ENCODE measurements around the gene TENM3. TPM values are rescaled to one million over a fixed set of nuclear protein-coding genes. Genes with fewer than 3 reads are reported as not detected.

The TENM3 gene
- polyA plus RNA-seq, 1 experiment, result 54.9 TPM

GRCh38 chr4:182435401-182435800 is 192.2 kb downstream of the TENM3 start:
- Histone ChIP-seq H3K4me3 (ENCODE audit: low read depth, low read length) (no peak overlapping the region), H3K27me3 (ENCODE audit: control insufficient read depth, insufficient read depth, low read length) (no peaks in the 10 kb centered on the region), H3K27ac (ENCODE audit: low read depth, low read length) (no peak overlapping the region), H3K9me3 (ENCODE audit: control insufficient read depth, insufficient read depth, low read length) (no peaks in the 10 kb centered on the region)
- TF ChIP-seq CTCF (IDR thresholded peaks at IDR 0.05; ENCODE audit: low read depth, low read length), result no peak
- ChIA-PET POLR2A (no interaction called here), CTCF (no interaction called here)
- no peak for DNase-seq (ENCODE audit: low read depth, low spot score)

DNA sequence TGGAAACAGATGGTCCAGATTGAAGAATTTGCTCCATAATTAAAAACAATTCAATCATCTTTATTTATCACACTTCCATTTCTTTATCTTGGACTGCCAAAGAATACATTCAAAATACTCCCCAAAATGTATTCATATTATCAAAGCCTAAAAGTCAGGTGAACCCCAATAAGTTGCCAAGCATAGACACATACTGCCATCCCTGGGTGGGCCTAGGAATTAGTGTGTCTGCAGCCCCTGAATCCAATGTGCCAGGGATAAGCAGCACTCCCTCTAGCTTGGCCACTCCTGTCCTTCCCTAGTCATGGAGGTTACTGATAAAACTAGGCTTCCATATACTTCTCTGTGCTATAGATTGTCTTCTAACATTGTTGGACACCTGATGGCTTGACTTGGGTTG is 199.9 kb downstream of the TENM3 start:
- ChIA-PET POLR2A (no interaction called here), CTCF (no interaction called here)
- no peak for DNase-seq (ENCODE audit: low read depth, low spot score)
- Histone ChIP-seq H3K4me3 (ENCODE audit: low read depth, low read length) (no peak overlapping the region), H3K27ac (ENCODE audit: low read depth, low read length) (no peak overlapping the region), H3K27me3 (ENCODE audit: control insufficient read depth, insufficient read depth, low read length) (no peaks in the 10 kb centered on the region), H3K9me3 (ENCODE audit: control insufficient read depth, insufficient read depth, low read length) (no peaks in the 10 kb centered on the region)
- TF ChIP-seq CTCF (IDR thresholded peaks at IDR 0.05; ENCODE audit: low read depth, low read length), result no peak

- ChIA-PET CTCF (no interaction called here), POLR2A (interaction anchor here (1.0 kb wide), 1 partner anchor 302 kb away, joined by 3 read pairs; no protein-coding TSS in a partner anchor)
- no peaks in the 10 kb centered on the region; the same call in 1 of the 2 replicates for H3K9me3 ChIP-seq (ENCODE audit: control insufficient read depth, insufficient read depth, low read length)
- no peak for DNase-seq (ENCODE audit: low read depth, low spot score)
- H3K27ac ChIP-seq (ENCODE audit: low read depth, low read length), result no peak overlapping the region
- TF ChIP-seq CTCF (IDR thresholded peaks at IDR 0.05; ENCODE audit: low read depth, low read length), result no peak
- peak overlapping the region; percentile 79 for H3K4me3 ChIP-seq (ENCODE audit: low read depth, low read length)
- H3K27me3 ChIP-seq (ENCODE audit: control insufficient read depth, insufficient read depth, low read length), result no peaks in the 10 kb centered on the region
These were observed 204.6 kb downstream of the TENM3 start for GRCh38 chr4:182447767-182448280.

DNA sequence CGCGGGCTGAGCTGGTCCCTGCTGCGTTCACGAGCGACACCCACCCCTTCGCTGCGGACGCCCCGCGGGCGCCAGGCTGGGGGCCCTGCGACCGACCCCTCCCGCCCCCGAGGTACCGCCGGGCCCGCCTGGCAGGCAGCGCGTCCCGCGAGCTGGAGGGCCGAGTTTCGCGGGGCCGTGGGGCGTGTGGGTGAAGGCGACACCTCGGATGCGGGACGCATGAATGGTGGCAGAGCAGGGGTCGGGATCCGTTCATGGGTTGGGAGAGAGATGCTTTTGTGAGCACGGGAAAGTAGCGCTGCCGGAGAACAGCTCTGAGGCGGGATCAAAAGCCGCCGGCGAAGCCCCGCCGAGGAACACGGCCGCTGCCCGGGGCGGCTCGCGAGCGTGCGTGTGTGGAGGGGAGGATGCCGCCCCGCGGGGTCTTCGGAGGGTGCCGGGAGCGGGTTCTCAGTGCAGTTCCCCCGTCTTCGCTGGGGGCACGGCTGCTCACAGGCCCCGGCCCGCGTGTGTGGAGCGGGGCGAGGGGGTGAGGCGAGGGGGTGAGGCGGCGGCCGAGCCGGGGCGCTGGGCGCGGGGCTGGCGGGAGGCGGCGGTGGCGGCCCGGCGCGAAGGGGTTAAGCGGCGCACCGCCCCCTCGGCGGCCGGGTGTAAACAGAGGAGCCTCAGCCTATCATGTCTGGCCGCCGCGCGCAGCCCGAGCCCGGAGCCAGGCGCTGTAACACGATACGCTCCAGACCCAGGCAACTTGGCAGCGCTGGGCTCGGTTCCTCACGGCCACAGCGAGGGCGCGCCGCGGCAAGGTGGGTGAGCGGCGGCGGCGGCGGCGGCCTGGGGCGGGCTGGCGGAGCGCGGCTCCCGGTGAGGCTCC is 205.3 kb downstream of the TENM3 start:
- TF ChIP-seq CTCF (IDR thresholded peaks at IDR 0.05; ENCODE audit: low read depth, low read length), result no peak
- Histone ChIP-seq H3K4me3 (ENCODE audit: low read depth, low read length) (peak overlapping the region; percentile 79), H3K9me3 (ENCODE audit: control insufficient read depth, insufficient read depth, low read length) (no peaks in the 10 kb centered on the region; the same call in 1 of the 2 replicates), H3K27me3 (ENCODE audit: control insufficient read depth, insufficient read depth, low read length) (no peaks in the 10 kb centered on the region), H3K27ac (ENCODE audit: low read depth, low read length) (no peak overlapping the region)
- peak; percentile 85 for DNase-seq (ENCODE audit: low read depth, low spot score)
- ChIA-PET CTCF (interaction anchor here (0.6 to 1.4 kb wide), 2 partner anchors 112 to 357 kb away, joined by 3 to 5 read pairs; no protein-coding TSS in a partner anchor), POLR2A (interaction anchor here (1.0 kb wide), 1 partner anchor 303 kb away, joined by 3 read pairs; no protein-coding TSS in a partner anchor)
